MM.1S (cell line): ENCODE data around the gene LYSMD3.

ENCODE experiments used
- EZH2 ChIP-seq: fragments of 300-600 bp; sonication (generic); optimal IDR thresholded peaks from 2 replicates; pipeline ENCODE3; 2017; ENCODE audit warnings: low read depth, mild to moderate bottlenecking, antibody characterized with exemption, low read length, mixed read lengths
- EZH2phosphoT487 ChIP-seq: fragments of 300-600 bp; sonication (generic); IDR thresholded peaks from 2 replicates; pipeline ENCODE4 v1.6.1; 2018; ENCODE audit warnings: antibody characterized with exemption, low read length
- TF ChIP-seq, protein P1 (sequence below): fragments of 300-600 bp; sonication (generic); IDR thresholded peaks from 2 replicates; pipeline ENCODE4 v1.5.1; 2016; ENCODE audit warnings: antibody characterized with exemption, low read length, mixed read lengths

- TF ChIP-seq, protein P1, sequence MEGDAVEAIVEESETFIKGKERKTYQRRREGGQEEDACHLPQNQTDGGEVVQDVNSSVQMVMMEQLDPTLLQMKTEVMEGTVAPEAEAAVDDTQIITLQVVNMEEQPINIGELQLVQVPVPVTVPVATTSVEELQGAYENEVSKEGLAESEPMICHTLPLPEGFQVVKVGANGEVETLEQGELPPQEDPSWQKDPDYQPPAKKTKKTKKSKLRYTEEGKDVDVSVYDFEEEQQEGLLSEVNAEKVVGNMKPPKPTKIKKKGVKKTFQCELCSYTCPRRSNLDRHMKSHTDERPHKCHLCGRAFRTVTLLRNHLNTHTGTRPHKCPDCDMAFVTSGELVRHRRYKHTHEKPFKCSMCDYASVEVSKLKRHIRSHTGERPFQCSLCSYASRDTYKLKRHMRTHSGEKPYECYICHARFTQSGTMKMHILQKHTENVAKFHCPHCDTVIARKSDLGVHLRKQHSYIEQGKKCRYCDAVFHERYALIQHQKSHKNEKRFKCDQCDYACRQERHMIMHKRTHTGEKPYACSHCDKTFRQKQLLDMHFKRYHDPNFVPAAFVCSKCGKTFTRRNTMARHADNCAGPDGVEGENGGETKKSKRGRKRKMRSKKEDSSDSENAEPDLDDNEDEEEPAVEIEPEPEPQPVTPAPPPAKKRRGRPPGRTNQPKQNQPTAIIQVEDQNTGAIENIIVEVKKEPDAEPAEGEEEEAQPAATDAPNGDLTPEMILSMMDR = no peak
- TF ChIP-seq EZH2 (no peak), EZH2phosphoT487 (no peak)
Measured at GRCh38 chr5:90550963-90551362, 21.6 kb upstream of the LYSMD3 start.
